GM18868 (cell line): Measurements from ENCODE around the gene MACROD1.
"Not testable (repeated sequence)": the region's sequence is repeated elsewhere in the genome, so short reads cannot be mapped to it uniquely, and the experiment has no call there.

Experiments
- ATAC-seq: cut with Tn5 transposase; IDR thresholded peaks from one replicate; pipeline ENCODE4 v1.9.1; 2021; ENCODE audit warnings: mild to moderate bottlenecking, moderate library complexity; ENCODE audit not compliant: unreplicated experiment

The MACROD1 gene

GRCh38 chr11:64060263-64060860 lies 105.6 kb downstream of the MACROD1 start:
- no peak for ATAC-seq

GRCh38 chr11:64059339-64060140 lies 106.4 kb downstream of the MACROD1 start:
- ATAC-seq = no peak

- ATAC-seq = no peak
Observed at GRCh38 chr11:64058494-64058893, 107.4 kb downstream of the MACROD1 start.

DNA sequence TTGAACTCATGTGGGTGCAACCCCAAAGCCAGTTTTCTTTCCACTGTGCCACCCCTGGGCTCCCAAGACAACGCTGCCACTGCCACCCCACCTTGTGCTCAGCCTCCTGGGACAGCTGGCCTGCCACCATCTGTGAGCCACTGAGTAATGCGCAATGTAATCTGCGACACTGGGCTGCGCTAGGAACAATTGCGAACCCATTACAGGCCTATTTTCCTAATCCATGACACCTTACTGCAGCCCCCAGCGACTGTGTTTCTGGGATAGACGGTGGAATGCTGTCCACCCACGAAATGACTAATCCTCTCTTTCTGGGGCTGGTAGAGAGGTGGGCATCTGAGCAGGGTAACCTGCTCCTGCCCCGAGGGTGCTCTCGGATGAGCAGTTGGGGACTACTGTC lies 108.0 kb downstream of the MACROD1 start:
- ATAC-seq = no peak

GRCh38 chr11:64056861-64057260 lies 109.1 kb downstream of the MACROD1 start:
- no peak for ATAC-seq

DNA sequence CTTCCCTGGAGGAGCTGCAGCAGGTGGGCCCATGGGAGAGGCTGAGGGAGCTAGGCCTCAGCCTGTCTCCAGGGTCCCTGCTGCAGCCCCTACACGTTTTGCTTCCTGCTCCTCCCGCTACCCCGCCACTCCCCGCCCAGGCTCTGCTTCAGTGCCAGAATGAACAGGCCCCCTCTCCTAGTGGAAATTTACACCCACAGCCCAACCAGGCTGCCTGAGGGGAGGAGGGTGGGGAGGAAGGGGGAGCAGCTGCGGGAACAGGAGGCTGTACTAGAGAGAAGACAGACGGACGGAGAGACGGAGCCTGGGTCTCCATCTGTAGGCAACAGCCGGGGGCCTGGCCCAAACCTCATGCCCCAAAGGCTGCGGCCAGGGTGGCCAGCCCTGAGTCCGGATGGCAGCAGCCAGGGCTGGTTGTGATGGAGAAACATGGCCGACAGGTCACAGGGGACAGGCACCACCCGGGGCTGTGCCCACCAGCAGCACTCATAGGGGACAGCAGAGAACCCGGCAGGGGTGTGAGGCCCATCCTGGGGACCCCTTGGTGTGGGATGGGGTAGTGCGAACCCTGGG lies 109.6 kb downstream of the MACROD1 start:
- ATAC-seq = no peak

DNA sequence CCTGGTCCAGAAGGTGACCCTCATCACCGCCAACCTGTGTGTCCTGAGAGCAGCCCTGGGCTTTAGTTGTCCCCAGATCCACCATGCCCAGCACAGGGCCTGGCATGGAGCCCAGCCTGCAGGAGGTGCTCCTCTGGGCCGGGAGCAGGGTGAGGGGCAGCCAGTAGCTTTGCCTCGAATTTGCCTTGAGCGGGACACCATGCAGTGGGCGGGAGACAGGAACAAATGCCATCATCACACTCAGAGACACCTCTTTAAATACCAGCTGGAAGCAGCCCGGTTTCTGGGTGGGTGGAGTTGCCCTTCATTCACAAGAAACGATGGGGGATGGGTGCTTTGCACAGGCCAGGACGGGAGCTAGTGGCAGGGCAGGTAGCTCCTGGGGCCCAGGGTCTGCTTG lies 110.8 kb downstream of the MACROD1 start:
- ATAC-seq = no peak

DNA sequence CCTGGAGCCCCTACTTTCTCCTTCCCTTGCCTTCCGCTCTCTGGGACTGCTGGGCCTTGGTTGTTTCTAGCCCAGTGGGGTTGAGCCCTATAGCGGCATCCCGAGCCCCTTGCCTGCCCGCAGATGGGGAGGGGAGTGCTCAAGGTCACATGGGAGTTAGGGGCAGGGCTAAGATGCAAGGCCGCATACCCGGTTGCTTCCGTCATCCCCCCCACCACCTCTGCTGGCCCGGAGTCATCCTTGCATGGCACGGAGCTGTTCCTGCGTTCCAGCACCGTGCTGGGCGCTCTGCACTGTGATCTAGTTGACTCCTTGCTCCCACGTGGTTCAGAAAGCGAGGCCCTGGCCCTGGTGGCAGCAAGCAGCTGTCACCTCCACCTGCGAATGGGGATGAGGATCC lies 112.2 kb downstream of the MACROD1 start:
- no peak for ATAC-seq

DNA sequence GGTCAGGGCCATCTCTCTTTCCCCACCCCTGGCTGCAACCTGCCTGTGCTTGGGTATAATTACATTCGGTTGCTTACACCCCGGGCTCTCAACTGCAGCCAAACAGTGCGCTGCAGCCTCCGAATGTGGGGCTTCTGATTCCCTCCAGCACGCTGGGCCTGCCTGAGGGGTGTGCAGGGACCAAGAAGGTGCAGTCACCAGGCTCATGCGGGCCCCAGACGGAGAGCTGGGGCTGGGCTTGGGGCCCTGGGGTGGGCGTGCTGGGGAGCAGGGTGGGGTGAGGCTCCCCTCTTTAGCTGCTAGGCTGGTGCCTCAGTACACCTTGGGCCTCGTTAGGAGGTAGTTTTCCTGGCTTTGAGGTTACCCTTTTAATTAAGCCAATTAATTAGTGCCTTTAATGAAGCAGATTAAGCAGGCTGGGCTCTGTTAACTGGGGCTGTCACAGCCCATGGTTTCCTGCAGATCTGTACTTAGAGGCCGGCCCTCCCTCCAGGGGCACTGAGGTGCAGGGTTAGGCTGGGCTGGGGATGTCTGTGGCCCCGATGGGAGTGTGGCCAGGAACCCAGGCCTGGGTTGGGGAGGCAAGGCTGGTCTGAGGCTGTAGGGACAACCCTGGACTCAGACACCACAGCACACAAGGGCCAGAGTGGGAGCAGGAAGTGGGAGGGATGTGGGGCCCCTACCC lies 112.8 kb downstream of the MACROD1 start:
- ATAC-seq = no peak

DNA sequence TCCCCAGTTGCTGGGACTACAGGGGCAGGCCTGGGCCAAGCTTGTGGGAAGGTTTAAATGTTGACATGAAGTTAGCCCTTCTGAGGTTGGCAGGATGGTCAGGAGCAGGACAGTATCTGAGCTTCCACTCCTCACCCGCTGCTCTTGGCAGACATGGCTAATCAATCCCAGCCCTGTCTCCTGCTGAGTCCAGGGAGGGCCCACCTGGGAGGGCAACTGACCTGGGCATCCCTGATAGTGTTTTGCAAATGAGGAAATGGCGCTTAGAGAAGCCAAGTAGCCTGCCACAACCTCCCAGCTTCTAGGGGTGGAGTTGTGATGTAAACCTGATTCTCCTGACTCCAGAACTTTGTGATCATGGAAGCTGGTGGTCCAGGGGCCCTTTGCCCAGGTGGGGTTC lies 113.5 kb downstream of the MACROD1 start:
- ATAC-seq = no peak

- no peak for ATAC-seq
Observed at GRCh38 chr11:64051297-64051696, 114.6 kb downstream of the MACROD1 start.

- ATAC-seq = no peak
Observed at GRCh38 chr11:64049509-64049908, 116.4 kb downstream of the MACROD1 start.

DNA sequence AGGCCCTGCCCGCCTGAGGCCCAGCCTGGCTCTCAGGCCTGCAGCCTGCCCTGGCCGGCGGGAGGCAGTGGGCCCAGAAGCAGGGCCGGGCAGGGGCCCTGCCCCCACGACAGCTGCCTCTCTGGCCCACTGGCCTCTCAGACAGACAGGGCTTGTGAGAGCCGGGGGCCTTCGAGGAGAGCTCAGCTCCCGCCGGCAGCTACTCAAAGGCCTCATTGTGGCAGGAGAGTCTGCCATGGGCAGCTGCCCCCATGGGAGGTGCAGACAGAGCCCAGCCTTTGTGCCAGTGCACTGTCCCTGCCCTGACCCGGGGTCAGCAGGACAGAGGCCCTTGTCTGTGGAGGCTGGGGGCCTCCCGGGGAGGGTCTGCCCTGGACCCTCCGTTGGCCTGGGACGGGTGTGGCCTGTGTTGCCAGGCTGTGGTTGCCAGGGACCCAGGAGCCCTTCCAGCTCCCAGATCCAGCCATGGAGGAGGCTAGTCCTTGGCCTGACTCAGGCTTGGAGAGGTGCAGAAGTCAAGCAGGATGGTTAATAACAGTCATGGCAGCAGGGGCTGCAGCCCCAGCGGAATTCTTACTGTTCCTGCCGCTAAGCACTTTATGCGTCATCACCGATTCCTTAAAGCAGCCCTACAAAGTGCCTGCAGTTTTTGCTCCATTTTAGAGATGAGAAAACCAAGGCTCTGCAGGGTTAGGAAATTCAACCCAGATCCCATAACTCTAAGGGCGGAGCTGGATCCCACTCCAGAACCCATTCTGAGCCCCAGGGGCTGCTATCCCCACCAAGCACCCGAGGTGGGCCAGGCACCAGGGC lies 117.7 kb downstream of the MACROD1 start:
- no peak for ATAC-seq

DNA sequence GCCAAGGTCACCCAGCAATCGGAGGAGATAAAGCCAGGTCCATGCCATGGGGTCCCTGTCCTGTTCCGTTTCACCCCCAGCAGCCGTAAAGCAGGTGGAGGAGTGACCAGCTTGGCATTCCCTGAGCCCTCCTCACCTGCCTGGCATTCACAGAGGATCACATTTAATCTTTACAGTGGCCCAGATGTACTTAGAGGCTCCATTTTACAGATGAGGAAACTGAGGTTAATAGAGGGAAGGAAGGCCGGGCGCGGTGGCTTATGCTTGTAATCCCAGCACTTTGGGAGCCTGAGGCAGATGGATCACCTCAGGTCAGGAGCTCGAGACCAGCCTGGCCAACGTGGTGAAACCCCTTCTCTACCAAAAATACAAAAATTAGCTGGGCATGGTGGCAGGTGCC lies 118.5 kb downstream of the MACROD1 start:
- ATAC-seq = not testable (repeated sequence)

DNA sequence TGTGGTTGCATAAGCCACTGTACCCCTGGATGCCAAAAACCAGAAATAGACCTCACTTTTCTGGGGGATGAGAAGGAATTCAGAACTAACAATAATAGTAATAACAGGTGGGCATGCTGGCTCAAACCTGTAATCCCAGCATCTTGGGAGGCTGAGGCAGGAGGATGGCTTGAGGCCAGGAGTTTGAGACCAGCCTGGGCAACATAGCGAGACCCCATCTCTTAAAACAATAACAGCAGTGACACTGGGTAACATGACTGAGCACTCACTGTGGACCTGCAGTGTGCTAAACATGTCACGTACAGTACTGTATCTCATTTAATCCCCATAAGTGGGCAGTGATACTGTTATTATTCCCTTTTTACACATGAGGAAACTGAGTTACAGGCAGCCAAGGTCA lies 120.2 kb downstream of the MACROD1 start:
- no peak for ATAC-seq

DNA sequence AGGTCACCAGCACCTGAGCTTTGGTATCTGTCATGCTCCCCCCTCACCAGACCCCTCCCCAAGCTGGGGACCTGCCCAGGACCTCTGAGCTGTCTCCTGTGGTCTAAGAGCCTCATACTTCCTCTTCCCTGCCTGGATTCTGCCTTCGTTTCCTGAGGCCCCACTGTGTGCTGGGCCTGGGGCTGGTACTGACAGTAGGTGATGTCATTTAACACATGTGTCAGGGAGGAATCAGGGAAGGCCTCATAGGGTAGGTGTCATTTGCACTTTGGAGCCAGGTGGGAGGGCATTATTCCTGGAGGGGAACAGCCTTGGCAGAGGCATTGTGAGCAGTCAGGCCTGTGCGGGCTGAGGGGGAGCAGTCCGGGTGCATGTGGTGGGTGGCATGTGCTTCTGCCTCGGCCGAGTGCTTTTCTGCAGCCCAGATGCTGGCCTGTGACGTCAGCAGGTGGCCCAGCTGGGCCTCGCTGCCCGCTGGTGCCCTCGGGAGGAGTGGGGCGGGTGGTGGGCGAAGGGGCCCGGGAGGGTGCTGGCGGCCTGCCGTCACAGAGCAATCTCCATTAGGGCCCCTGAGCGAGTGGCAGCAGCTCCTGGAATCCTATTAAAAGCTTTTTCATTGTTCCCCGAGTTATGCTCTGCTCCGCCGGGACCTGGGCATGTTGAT lies 121.1 kb downstream of the MACROD1 start:
- ATAC-seq = no peak

GRCh38 chr11:64043545-64043944 lies 122.4 kb downstream of the MACROD1 start:
- no peak for ATAC-seq

GRCh38 chr11:64042301-64042700 lies 123.6 kb downstream of the MACROD1 start:
- ATAC-seq = no peak

GRCh38 chr11:64041846-64042245 lies 124.1 kb downstream of the MACROD1 start:
- ATAC-seq = no peak

GRCh38 chr11:64040684-64041322 lies 125.1 kb downstream of the MACROD1 start:
- ATAC-seq = no peak
